Activated CD8-positive, alpha-beta memory T cell treated with anti-CD3 and anti-CD28 coated beads for 24 hours (primary cell): ENCODE measurements around the gene ZNF138.
"Not testable (repeated sequence)": the region's sequence is repeated elsewhere in the genome, so short reads cannot be mapped to it uniquely, and the experiment has no call there.

Source experiments
- DNase-seq: peaks from one replicate; pipeline ENCODE4 v3.0.0-alpha.2; 2020

Gene ZNF138

GRCh38 chr7:64794171-64794844 lies at the start of gene ZNF138:
ZNF138 (plus strand) TSS chr7:64794428; CDS start chr7:64794569, 141 bp downstream.
- peak; percentile 96 for DNase-seq

- no peak for DNase-seq
These were observed 49.5 kb upstream of the ZNF138 start for GRCh38 chr7:64744680-64745079.

GRCh38 chr7:64747802-64748201 lies 46.4 kb upstream of the ZNF138 start:
- DNase-seq: no peak

GRCh38 chr7:64753032-64753431 lies 41.2 kb upstream of the ZNF138 start:
- DNase-seq: no peak

- no peak for DNase-seq
These were observed 38.4 kb upstream of the ZNF138 start for GRCh38 chr7:64755865-64756264.

GRCh38 chr7:64758151-64758550 lies 36.1 kb upstream of the ZNF138 start:
- no peak for DNase-seq

- no peak for DNase-seq
These were observed 25.4 kb upstream of the ZNF138 start for GRCh38 chr7:64768824-64769223.

GRCh38 chr7:64774204-64774842 lies 19.9 kb upstream of the ZNF138 start:
- no peak for DNase-seq

GRCh38 chr7:64775289-64775688 lies 18.9 kb upstream of the ZNF138 start:
- DNase-seq: no peak

- DNase-seq: not testable (repeated sequence)
These were observed 9.4 kb upstream of the ZNF138 start for GRCh38 chr7:64784842-64785241.

GRCh38 chr7:64787295-64787694 lies 6.9 kb upstream of the ZNF138 start:
- DNase-seq: no peak

GRCh38 chr7:64789241-64789640 lies 5.0 kb upstream of the ZNF138 start:
- DNase-seq: not testable (repeated sequence)

- no peak for DNase-seq
These were observed 997 bp upstream of the ZNF138 start for GRCh38 chr7:64793106-64793755.

- no peak for DNase-seq
These were observed 948 bp downstream of the ZNF138 start for GRCh38 chr7:64795176-64795575.

GRCh38 chr7:64799169-64799568 lies 4.9 kb downstream of the ZNF138 start:
- DNase-seq: not testable (repeated sequence)

GRCh38 chr7:64802699-64803098 lies 8.5 kb downstream of the ZNF138 start:
- DNase-seq: no peak

GRCh38 chr7:64807731-64808365 lies 13.6 kb downstream of the ZNF138 start:
- no peak for DNase-seq

GRCh38 chr7:64811767-64812166 lies 17.5 kb downstream of the ZNF138 start:
- no peak for DNase-seq

GRCh38 chr7:64830926-64831325 lies 36.7 kb downstream of the ZNF138 start:
- DNase-seq: no peak

- no peak for DNase-seq
These were observed 37.9 kb downstream of the ZNF138 start for GRCh38 chr7:64832136-64832535.

- DNase-seq: no peak
These were observed 40.8 kb downstream of the ZNF138 start for GRCh38 chr7:64834989-64835388.

GRCh38 chr7:64835856-64836255 lies 41.6 kb downstream of the ZNF138 start:
- DNase-seq: not testable (repeated sequence)

GRCh38 chr7:64838051-64838450 lies 43.8 kb downstream of the ZNF138 start:
- DNase-seq: not testable (repeated sequence)

- no peak for DNase-seq
These were observed 44.5 kb downstream of the ZNF138 start for GRCh38 chr7:64838691-64839090.
